ENCODE data around the gene STUB1.

The STUB1 gene

DNA sequence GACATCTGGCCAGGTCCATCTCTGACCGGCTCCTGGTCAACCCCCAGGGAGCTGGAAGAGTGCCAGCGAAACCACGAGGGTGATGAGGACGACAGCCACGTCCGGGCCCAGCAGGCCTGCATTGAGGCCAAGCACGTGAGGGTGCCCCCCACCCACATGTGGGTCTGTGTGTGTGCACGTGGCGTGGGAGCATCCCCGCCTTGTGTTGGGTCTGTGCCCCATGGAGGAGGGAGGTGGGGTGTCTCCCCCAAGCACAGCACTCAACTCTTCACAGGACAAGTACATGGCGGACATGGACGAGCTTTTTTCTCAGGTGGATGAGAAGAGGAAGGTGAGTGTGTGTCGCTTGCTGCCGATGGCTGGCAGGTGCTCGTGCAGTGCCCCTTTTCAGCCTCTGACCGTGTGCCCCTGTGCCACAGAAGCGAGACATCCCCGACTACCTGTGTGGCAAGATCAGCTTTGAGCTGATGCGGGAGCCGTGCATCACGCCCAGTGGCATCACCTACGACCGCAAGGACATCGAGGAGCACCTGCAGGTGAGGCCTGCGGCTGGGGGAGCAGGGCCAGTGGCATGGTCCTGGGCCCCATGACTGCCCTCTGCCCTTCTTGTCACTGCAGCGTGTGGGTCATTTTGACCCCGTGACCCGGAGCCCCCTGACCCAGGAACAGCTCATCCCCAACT lies 1.7 kb downstream of the STUB1 start:
- H3K27me3 ChIP-seq (ENCODE audit: insufficient read depth, insufficient read length): no peaks in the 10 kb centered on the region
- H3K9me3 ChIP-seq (ENCODE audit: insufficient read depth, low read length): no peaks in the 10 kb centered on the region
- H3K36me3 ChIP-seq (ENCODE audit: insufficient read depth, insufficient read length, low read length): peaks cover 52% of the 10 kb centered on the region
- DNase-seq (ENCODE audit: low read depth, low spot score): no peak
- no peak for TF ChIP-seq ZNF274 (IDR thresholded peaks at IDR 0.05; ENCODE audit: low read depth, low read length)
- no peak for TF ChIP-seq YY1 (IDR thresholded peaks at IDR 0.05; ENCODE audit: insufficient read depth, insufficient read length)
- TF ChIP-seq SUZ12 (IDR thresholded peaks at IDR 0.05; ENCODE audit: extremely low read depth, insufficient read depth, insufficient read length): no peak
- H3K4me1 ChIP-seq (ENCODE audit: insufficient read depth, insufficient read length): peaks cover 27% of the 10 kb centered on the region
- peak overlapping the region; percentile 98 for H3K9ac ChIP-seq (ENCODE audit: insufficient read length, low read depth)
- H3K4me3 ChIP-seq (ENCODE audit: insufficient read length, low read depth): peak overlapping the region; percentile 93

DNA sequence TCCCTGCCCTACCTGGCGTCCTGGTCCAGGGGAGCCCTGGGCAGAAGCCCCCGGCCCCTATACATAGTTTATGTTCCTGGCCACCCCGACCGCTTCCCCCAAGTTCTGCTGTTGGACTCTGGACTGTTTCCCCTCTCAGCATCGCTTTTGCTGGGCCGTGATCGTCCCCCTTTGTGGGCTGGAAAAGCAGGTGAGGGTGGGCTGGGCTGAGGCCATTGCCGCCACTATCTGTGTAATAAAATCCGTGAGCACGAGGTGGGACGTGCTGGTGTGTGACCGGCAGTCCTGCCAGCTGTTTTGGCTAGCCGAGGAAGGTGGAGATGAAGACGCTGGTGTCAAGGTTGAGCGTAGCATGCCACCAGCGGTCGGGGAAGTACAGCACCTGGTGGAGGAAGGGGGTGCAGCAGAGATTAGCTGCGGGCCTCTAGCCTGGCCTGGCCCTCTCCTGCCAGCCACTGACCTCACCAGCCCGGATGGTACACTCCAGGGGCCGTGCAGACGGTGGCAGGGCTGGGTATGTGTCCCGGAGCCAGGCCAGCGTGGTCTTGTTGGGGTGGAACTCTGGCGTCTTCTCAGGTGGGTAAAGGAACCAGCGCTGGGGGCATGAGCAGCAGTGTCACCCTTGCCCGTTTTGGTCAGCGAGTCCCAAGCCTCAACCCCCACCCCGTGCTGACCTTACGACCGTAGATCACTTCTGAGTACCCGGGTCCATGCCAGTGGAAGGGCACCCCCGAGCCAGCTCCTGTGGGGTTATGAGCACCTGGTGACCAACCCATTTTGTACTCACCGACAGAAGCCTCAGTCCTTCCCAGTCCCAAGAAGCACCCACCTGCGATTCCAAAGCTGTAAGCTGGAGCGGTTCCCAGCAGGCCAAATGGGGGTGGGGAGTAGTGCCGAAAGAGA lies 2.5 kb downstream of the STUB1 start:
- no peak for DNase-seq (ENCODE audit: low read depth, low spot score)
- H3K4me3 ChIP-seq (ENCODE audit: insufficient read length, low read depth): peak overlapping the region; percentile 95

DNA sequence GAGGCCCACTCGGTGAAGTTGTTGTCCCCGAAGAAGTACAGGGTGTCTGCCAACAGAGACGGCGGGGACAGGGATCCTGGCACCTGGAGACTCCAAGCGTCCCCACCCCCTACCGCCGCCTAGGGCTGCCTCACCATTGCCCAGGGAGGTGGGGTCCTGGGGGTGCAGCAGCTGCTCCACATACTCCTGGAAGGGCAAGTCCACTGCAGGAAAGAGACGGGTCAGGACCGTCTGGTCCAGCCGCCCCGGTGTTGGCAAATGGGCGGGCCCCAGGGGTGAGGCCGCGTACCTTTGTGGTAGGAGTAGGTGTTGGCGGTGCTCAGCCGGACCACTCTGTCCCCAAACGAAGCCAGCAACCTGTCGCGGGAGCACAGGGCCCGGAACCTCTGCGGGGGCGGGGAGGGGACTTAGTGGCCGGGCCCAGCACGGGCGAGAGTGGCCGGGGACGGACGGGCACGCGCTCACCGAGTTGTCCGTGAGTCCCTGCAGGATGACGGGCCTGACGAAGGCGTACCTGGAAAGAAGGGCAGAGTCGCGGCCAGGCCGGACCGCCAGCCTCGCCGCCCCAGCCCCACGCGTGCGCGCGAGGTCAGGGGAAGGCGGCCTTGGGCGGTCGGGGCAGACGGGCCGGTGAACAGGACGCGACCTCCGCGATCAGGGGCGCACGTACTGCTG lies 3.3 kb downstream of the STUB1 start:
- no peak for TF ChIP-seq YY1 (IDR thresholded peaks at IDR 0.05; ENCODE audit: insufficient read depth, insufficient read length)
- no peak for DNase-seq (ENCODE audit: low read depth, low spot score)
- peak overlapping the region; percentile 95 for H3K4me3 ChIP-seq (ENCODE audit: insufficient read length, low read depth)
- peaks cover 25% of the 10 kb centered on the region for H3K4me1 ChIP-seq (ENCODE audit: insufficient read depth, insufficient read length)
- peak overlapping the region; percentile 96 for H3K9ac ChIP-seq (ENCODE audit: insufficient read length, low read depth)
- H3K36me3 ChIP-seq (ENCODE audit: insufficient read depth, insufficient read length, low read length): peaks cover 66% of the 10 kb centered on the region
- no peaks in the 10 kb centered on the region for H3K27me3 ChIP-seq (ENCODE audit: insufficient read depth, insufficient read length)
- H3K9me3 ChIP-seq (ENCODE audit: insufficient read depth, low read length): no peaks in the 10 kb centered on the region

More for the DNA sequence above, 2.5 kb downstream of the STUB1 start:
- Histone ChIP-seq H3K4me1 (ENCODE audit: insufficient read depth, insufficient read length) (peaks cover 25% of the 10 kb centered on the region), H3K27me3 (ENCODE audit: insufficient read depth, insufficient read length) (no peaks in the 10 kb centered on the region), H3K9me3 (ENCODE audit: insufficient read depth, low read length) (no peaks in the 10 kb centered on the region), H3K36me3 (ENCODE audit: insufficient read depth, insufficient read length, low read length) (peaks cover 58% of the 10 kb centered on the region), H3K9ac (ENCODE audit: insufficient read length, low read depth) (peak overlapping the region; percentile 98)
- TF ChIP-seq ZNF274 (IDR thresholded peaks at IDR 0.05; ENCODE audit: low read depth, low read length) (no peak), SUZ12 (IDR thresholded peaks at IDR 0.05; ENCODE audit: extremely low read depth, insufficient read depth, insufficient read length) (no peak), YY1 (IDR thresholded peaks at IDR 0.05; ENCODE audit: insufficient read depth, insufficient read length) (no peak)

DNA sequence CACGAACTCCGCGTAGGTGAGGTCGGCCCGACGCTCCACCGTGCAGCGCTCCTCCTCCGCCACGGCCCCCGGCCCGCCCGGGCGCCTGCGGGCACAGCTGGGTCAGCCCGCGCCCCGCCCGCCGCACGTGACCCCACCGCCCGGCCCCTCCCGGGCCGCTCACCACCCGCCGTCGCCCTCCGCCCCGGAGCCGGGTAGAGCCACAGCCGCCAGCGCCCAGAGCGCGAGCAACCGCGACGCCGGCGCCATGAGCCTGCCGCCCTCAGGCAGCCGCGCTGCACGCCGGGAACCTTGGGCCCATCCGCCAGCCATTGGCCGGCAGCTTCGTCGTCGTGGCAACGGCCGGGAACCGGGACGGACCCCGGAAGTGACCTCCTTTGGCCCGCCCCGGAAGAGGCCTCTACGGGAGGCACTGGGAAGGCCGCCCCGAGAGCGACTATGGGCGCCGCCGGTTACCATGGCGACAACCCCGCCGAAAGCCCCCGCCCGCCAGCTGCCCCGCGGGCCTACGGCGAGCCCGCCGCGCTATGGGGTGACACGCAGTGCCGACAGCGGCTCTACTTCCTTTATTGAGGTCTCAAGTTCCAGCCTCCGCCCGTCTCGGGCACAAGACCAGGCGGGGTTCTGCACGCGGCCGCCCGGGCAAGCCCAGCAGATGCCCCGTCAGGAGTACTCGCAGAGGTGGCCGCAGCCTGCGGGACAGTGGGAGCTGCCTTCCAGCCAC lies 4.0 kb downstream of the STUB1 start, which contains the start of gene JMJD8:
Gene JMJD8, minus strand, starts transcription at position 264 of the 724 bp plus-strand sequence. Its CDS starts 15 bp downstream, at position 249.
- H3K4me3 ChIP-seq (ENCODE audit: insufficient read length, low read depth): peak within 1 kb of the TSS; percentile 95
- peak; percentile 90 for DNase-seq (ENCODE audit: low read depth, low spot score)
- H3K36me3 ChIP-seq (ENCODE audit: insufficient read depth, insufficient read length, low read length): peaks cover 73% of the 10 kb centered on the region
- H3K27me3 ChIP-seq (ENCODE audit: insufficient read depth, insufficient read length): no peaks in the 10 kb centered on the region
- peak within 1 kb of the TSS; percentile 96 for H3K9ac ChIP-seq (ENCODE audit: insufficient read length, low read depth)
- peak; percentile 76 for TF ChIP-seq YY1 (IDR thresholded peaks at IDR 0.05; ENCODE audit: insufficient read depth, insufficient read length)
- no peak for TF ChIP-seq SUZ12 (IDR thresholded peaks at IDR 0.05; ENCODE audit: extremely low read depth, insufficient read depth, insufficient read length)
- H3K4me1 ChIP-seq (ENCODE audit: insufficient read depth, insufficient read length): peaks cover 24% of the 10 kb centered on the region
- no peaks in the 10 kb centered on the region for H3K9me3 ChIP-seq (ENCODE audit: insufficient read depth, low read length)

DNA sequence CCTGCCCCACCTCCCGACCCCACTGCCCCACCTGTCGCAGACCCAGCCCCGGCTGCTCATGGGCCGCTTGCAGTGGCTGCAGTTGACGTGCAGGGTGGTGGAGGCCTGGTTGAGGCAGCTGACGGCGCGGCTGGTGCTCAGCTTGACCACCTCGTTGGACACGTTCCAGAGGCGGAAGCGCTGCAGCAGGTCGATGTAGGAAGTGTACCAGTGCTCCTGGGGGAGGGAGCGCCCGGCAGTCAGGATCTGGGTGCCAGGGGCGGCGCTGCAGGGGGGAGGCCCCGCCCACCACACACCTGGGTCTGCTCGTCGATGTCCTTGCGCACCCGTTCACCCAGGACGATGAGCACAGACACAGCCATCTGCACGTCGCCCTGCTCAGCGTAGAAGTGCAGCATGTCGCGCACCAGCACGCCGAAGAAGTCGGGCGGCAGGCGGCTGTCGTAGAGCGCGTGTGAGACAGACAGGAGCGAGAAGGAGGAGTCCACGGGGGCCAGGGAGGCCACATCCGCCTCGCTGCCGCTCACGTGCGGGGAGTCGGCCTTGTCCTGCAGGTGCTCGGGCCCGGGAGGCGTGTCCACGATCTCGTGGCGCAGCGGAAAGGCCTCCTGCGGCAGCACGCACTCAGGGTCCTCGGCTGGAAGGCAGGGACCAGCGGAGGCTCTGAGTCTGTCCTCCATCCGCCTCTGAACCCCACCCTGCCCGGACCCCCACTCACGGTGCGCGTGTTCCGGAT lies 4.9 kb downstream of the STUB1 start:
- H3K36me3 ChIP-seq (ENCODE audit: insufficient read depth, insufficient read length, low read length): peaks cover 76% of the 10 kb centered on the region
- H3K4me3 ChIP-seq (ENCODE audit: insufficient read length, low read depth): no peak overlapping the region
- TF ChIP-seq SUZ12 (IDR thresholded peaks at IDR 0.05; ENCODE audit: extremely low read depth, insufficient read depth, insufficient read length): no peak
- no peak for TF ChIP-seq YY1 (IDR thresholded peaks at IDR 0.05; ENCODE audit: insufficient read depth, insufficient read length)
- TF ChIP-seq ZNF274 (IDR thresholded peaks at IDR 0.05; ENCODE audit: low read depth, low read length): no peak
- H3K4me1 ChIP-seq (ENCODE audit: insufficient read depth, insufficient read length): peaks cover 31% of the 10 kb centered on the region
- H3K9ac ChIP-seq (ENCODE audit: insufficient read length, low read depth): no peak overlapping the region
- no peaks in the 10 kb centered on the region for H3K27me3 ChIP-seq (ENCODE audit: insufficient read depth, insufficient read length)
- H3K9me3 ChIP-seq (ENCODE audit: insufficient read depth, low read length): no peaks in the 10 kb centered on the region
- DNase-seq (ENCODE audit: low read depth, low spot score): no peak

DNA sequence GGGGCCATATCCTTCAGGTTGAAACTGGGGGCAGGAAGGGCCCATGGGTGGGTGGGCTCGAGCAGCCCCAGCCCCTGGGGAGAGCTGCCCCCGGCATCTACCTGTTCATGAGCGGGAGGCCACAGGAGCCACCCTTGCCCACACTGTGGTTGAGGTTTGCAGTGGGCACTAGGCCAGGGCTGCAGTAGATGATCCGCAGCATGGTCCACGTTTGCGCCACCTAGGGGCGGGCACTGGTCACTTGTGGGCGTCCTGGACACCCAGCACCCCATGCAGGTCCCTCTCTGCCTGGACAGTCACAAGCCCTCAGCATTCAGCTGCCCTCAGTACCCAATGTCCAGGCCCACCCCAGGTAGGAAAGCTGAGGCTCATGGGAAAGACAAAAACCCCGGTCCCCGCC lies 5.8 kb downstream of the STUB1 start:
- TF ChIP-seq ZNF274 (IDR thresholded peaks at IDR 0.05; ENCODE audit: low read depth, low read length) (no peak), SUZ12 (IDR thresholded peaks at IDR 0.05; ENCODE audit: extremely low read depth, insufficient read depth, insufficient read length) (no peak), YY1 (IDR thresholded peaks at IDR 0.05; ENCODE audit: insufficient read depth, insufficient read length) (no peak)
- H3K4me1 ChIP-seq (ENCODE audit: insufficient read depth, insufficient read length): peaks cover 31% of the 10 kb centered on the region
- no peak for DNase-seq (ENCODE audit: low read depth, low spot score)

More for the DNA sequence above, 5.8 kb downstream of the STUB1 start:
- peaks cover 75% of the 10 kb centered on the region for H3K36me3 ChIP-seq (ENCODE audit: insufficient read depth, insufficient read length, low read length)
- H3K9ac ChIP-seq (ENCODE audit: insufficient read length, low read depth): no peak overlapping the region
- H3K4me3 ChIP-seq (ENCODE audit: insufficient read length, low read depth): no peak overlapping the region
- no peaks in the 10 kb centered on the region for H3K9me3 ChIP-seq (ENCODE audit: insufficient read depth, low read length)
- H3K27me3 ChIP-seq (ENCODE audit: insufficient read depth, insufficient read length): peaks cover under 1% of the 10 kb centered on the region

All from NT2/D1 (cell line).